Inferior parietal cortex (tissue), 1 donor: ENCODE data around the gene MYD88.
"Not testable (repeated sequence)": the region's sequence is repeated elsewhere in the genome, so short reads cannot be mapped to it uniquely, and the experiment has no call there.

Experiments used
- DNase-seq: peaks from one replicate; pipeline ENCODE4 v3.0.0-alpha.2; 2016; ENCODE audit errors: extremely low spot score

Gene MYD88

DNA sequence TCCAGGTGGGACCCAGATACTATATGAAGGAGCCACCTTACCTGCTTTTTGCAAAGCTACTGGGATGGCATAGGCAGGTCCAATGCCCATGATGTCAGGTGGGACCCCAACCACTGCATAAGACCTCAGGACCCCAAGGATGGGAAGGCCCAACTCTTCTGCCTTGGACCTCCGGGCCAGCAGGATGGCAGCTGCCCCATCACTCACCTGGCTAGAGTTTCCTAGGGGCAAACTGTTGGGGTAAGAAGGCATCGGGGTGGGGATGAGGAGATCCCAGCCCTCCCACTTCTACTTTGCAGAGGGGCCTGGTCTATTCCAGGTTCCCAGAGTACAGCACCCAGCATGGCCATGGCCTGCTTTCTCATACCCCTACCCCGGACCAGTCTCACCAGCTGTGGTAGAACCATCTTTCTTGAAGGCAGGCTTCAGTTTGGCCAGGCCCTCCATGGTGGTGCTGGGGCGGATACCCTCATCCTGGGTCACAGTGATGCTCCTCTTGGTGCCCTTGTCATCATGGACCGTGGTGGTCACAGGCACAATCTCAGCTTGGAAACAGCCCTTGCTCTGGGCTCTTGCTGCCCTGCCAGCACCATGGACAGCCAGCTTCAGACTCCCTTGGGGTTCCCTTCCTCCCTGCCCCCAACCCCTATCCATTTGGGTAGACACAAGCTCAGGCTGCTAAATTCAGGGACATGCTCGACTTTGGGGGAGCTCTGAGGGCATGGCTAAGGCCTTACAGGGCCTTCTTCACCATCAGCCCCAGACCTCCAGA lies 12.2 kb upstream of the MYD88 start:
- no peak for DNase-seq

DNA sequence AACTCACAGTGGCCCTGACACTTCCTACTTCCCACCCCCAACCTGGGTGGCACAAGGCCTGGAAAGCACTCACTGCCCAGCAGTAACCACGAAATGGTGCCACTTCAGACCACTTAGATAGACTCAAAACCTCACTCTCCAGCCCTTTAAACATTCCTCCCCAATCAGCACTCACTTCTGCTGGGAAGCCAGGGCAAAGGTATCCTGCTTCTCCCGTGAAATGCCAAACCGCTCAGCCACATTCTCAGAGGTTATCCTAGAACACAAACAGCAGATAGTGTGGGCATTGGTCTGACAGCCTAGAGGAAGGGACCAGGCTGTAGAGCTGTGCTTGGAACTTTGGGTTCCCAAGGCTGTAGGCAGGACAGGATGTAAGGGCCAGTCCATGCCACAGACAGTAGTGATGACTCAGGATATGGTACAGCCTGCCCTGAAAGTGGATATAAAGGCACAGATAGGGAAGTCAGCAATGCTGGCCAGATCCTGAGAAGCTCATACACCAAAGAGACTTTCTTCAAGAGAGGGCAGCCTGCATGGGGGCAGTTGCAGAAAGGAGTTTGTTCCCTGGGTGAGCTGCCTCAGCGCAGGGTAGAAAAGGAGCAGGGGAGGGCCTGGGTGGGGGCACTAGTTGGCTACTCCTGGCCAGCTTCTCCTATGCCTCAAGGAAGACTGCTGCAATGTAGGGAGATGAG lies 10.7 kb upstream of the MYD88 start:
- DNase-seq, result no peak

DNA sequence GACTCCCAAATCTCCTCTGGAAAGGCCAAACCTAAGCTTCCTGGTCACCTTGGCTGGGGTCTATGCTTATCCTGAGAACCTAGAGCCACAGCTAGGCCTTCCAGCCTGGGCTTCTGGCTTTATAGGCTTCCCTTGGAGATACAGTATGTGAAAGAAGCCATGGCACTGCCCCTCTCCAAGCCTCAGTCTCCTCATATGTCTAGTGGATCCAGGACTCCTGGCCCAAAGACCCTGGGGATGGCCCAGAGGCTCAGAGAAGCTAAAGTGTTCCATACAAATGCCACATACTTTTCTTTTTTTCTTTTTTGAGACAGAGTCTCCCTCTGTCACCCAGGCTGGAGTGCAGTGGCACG lies 10.2 kb upstream of the MYD88 start:
- DNase-seq, result no peak

DNA sequence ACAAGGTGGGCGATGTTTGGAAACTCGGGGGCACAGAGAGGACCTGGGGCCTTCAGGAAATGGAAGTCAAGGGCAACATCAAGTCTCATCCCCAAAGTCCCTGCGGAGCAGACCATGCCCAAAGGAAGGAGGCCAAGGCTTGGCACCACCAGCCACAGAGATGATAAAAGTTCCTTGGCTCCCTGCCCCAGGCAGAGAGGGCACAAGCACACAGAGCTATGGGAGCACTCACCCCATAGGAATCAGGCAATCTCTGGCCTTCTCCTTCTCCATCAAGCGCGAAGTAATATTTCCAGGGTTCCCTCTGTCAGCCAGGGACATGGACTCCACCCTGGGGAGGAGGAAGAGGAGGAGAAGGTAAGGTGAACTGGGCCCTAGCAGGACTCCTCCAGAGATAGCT lies 9.4 kb upstream of the MYD88 start:
- DNase-seq, result no peak

DNA sequence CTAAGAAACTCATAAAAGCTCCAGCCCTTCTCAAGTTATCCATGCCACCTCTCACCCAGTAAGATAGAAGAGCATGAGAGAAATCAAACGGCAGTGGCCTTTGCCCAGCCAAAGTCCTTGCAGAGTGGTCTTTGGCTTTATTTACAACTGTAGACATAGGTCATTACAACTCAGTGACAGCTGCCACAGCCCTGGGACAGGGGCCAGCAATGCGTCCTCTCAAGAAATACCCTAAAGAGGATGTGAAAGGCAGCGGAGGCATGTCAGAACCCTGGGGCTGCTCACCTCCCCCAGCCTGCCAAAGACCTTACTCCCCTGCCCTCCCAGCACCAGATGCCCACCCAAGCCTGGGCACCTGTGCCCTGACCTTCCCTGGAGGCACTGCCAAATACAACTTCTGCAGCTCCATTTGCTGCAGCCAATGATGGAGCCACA lies 7.8 kb upstream of the MYD88 start:
- DNase-seq, result no peak

DNA sequence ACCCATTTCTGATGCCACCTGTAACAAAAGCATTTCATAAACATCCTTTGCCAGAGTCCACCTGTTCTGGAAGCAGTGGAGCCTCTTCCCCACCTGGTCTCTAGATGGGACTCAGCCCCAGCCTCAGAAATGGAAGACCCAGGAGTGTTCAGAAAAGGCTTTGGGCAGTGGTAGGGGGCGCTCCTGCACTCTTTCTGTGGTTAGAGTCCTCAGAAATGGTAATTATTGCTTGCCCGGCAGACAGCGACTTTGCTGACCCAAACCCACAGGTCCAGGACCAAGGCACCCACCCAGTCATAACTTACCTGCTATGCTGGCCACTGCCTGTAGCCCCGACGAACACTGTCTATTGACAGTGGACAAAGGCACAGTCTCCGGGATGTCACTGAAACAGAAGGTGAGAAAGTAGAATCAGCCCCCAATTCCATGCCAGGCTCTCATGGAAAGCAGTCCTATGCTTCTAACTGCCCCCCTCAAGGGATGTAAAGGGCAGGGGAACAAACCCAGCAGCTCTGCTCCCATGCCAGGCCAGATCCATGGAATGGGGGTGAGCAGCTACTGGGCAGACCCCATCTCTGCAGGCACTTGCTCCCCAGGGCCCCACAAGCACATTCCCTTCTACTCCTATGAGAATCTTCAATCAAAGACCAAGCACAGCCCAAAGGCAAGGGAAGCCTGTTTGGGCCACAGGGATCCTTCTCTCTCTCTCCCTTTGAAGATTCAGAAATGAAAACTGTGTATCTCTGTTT lies 6.7 kb upstream of the MYD88 start:
- DNase-seq, result no peak

DNA sequence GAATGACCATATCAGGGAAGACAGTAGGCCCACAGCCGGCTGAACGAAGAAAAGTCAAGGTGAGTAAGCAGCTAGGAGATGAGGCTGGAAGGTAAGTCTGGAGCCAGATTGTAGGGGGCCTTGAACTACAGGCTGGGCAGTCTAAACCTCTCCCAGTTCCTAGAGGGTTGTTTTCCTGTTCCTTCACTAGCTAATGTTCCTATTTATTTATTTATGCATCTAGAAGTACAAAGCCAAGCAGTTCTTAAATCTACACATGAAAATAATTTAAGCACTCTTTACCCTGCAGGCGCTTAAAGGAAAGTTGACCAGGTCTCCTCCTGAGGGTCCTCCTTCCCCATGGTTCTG lies 5.3 kb upstream of the MYD88 start:
- no peak for DNase-seq

DNA sequence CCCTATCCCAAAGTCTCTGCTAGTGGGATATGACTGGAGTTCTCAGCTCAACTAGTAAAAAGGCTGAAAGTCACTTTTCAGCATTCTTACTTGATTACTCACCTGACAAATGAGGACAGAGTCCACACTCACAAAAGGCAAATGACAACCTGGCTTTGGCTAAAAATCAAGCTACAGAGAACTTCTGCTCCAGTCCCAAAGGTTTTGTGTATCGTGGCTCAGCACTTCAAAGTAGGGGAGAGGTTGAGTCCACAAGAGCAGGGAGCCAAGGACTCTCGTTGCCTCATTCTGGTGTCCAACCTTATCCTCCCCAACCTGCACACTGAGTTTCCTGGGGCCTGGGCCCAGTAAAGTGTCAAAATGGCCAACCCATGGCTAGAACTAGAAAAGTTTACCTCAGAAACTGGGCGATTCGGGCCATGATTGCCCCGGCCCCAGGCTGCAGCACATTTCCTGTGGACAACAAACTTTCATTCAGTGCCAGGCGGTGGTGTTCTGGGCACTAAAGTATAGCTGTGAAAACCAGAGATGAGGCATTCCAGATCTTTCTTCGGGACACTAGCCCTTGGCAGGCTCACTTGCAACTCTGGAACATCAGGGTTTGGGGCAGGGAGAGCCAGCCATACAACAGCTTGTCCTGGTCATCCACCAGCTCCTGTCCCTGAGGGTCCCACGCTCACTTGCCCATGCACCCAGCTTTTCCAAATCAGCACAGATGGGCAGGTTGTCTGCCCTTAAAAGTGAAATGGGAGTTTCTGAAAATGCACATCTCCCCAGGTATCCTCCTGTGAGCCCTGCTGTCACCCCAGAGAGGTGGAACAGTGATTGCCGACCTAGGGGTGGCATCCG lies 4.7 kb upstream of the MYD88 start:
- no peak for DNase-seq

DNA sequence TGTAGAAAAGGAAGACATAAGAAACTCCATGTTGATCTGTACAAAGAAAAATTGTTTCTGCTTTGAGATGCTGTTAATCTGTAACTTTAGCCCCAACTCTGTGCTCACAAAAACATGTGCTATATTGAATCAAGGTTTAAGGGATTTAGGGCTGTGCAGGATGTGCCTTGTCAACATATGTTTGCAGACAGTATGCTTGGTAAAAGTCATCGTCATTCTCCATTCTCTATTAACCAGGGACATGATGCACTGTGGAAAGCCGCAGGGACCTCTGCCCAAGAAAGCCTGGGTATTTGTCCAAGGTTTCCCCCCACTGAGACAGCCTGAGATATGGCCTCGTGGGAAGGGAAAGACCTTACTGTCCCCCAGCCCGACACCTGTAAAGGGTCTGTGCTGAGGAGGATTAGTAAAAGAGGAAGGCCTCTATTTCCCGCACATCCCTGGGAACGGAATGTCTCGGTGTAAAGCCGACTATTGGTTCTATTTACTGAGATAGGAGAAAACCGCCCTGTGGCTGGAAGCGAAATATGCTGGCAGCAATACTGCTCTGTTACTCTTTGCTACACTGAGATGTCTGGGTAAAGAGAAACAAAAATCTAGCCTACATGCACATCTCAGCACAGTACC lies 3.8 kb upstream of the MYD88 start:
- DNase-seq, result not testable (repeated sequence)

DNA sequence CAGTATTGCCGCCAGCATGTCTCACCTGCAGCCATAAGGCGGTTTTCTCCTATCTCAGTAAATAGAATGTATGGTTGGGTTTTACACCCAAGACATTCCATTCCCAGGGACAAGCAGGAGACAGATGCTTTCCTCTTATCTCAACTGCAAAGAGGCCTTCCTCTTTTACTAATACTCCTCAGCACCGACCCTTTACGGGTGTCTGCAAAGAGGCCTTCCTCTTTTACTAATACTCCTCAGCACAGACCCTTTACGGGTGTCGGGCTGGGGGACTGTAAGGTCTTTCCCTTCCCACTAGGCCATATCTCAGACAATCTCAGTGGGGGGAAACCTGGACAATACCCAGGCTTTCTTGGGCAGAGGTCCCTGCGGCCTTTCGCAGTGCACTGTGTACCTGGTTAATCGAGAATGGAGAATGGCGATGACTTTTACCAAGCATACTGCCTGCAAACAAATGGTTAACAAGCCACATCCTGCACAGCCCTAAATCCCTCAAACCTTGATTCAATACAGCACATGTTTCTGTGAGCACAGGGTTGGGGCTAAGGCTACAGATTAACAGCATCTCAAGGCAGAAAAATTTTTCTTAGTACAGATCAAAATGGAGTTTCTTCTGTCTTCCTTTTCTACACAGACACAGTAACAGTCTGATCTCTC lies 2.7 kb upstream of the MYD88 start:
- not testable (repeated sequence) for DNase-seq

DNA sequence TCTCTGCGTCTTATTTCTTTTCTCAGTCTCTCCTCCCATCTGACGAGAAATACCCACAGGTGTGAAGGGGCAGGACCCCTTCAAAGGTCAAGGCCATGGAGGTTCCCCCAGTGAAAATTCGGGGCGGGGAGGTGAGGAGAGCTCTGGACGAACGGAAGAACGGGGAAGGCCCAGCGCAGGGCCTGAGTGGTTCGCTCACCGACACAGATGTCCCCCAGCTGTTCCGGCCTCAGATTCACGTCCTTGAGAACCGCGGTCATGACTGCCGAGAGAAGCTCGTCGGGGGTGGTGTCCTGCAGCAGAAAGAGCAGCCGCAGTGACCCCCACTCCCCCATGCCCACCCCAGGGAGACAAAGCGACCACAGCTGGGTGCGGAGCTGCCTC lies 2.1 kb upstream of the MYD88 start:
- no peak for DNase-seq

DNA sequence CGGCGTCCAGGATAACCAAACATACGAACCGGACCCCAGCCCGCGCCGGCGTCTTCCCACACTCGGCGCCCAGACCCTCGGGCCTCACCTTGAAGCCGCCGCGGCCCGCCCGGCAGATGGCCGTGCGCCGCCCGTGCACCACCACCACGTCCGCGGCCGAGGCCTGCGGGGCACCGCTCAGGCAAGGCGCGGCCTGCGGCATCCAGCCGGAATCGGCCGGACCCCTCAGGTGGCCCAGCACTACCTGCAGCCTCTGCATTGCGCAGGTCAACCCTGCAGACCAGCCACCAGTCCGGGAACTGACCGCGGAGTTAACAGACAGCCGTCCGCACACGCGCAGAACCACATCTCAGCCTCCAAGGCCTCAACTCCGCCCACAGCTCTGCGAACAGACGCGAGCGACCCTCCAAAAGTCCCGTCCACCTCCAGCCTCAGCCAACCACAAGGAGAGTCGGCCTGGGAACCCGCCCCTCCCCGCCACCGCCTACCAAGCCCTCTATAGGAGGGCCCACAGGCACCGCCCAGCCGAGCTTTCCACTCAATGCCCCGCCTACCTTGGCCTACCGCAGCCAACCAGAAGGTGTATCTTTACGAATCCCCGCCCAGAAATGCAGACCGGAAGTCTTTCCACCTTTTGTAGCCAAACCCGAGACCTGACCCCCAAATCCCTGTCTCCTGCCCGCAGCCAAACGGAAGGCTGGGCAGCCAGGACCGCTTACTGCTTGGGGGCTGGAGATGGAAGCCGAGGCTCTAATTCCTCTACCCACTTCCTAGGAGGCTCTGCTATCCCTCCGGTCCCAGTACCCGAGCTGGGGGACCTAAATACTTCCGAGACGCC lies 1.5 kb upstream of the MYD88 start, which contains the start of gene ACAA1:
ACAA1 (minus strand) TSS at position 351 of the 838 bp plus-strand sequence; CDS start at position 259, 92 bp downstream.
- peak; percentile 97 for DNase-seq

DNA sequence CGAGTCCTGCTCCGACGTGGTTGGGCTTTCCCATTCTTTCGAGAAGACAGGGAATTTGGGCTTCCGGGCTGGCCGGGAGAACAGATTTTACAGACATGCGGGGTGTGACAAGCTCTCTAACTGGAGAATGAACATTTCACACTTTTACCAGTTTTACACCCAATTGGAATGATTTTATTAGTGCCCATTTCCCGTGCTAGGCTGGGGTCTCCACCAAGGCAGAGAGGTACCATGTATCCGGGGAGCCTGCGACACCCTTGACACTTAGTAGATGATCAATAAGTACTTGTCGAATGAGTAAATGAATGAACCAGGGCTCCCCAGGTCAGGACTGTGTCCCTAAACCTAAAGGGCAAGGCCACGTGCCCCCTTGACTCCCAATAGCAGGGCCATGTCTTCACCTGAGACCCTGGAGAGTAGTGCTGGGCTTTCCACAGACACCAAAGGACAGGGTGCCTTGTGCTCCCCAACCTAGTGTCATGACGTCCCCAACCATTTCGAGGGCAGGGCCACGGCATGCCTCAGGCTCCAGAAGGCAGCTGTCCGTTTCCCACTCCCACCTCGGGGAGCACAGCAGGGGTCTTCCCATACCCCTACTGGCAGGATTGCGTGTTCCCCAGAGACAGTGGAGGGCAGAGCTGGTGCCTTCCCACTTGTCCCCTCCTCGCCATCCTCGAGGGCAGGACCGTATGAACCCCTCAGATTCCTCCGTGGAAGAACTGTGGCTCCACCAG lies 679 bp upstream of the MYD88 start:
- DNase-seq, result no peak

DNA sequence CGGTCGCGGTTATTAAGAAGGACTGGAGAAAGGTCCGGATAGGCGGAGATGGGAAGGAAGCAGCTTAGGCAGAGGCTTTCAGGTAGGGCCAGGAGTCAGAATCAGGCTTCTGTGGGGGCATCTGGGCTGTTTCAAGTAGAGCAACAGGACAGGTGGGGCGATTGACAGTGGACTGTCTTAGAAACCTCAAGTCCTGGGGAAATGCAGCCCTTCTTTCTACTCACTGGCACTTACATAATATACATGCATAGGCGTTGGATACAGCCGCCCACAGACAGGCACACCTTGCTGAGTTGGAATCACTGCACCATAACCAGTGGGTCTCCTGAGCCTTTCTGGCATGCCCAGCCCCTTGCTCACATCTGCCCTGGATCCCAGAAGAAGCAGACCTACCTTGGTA lies 730 bp downstream of the MYD88 start:
- DNase-seq, result no peak

DNA sequence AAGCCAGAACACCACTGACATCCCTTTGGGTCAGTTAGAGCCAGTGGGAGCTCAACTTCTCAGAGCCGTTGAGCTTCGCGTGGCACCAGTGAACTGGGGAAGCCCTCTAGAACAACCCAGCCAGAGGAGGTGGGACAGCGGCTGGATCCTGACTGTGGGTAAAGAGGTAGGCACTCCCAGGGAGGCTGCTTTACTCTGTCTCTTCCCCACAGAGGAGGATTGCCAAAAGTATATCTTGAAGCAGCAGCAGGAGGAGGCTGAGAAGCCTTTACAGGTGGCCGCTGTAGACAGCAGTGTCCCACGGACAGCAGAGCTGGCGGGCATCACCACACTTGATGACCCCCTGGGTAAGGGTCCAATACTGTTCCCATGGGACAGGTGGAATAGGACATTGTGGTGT lies 1.2 kb downstream of the MYD88 start:
- no peak for DNase-seq

DNA sequence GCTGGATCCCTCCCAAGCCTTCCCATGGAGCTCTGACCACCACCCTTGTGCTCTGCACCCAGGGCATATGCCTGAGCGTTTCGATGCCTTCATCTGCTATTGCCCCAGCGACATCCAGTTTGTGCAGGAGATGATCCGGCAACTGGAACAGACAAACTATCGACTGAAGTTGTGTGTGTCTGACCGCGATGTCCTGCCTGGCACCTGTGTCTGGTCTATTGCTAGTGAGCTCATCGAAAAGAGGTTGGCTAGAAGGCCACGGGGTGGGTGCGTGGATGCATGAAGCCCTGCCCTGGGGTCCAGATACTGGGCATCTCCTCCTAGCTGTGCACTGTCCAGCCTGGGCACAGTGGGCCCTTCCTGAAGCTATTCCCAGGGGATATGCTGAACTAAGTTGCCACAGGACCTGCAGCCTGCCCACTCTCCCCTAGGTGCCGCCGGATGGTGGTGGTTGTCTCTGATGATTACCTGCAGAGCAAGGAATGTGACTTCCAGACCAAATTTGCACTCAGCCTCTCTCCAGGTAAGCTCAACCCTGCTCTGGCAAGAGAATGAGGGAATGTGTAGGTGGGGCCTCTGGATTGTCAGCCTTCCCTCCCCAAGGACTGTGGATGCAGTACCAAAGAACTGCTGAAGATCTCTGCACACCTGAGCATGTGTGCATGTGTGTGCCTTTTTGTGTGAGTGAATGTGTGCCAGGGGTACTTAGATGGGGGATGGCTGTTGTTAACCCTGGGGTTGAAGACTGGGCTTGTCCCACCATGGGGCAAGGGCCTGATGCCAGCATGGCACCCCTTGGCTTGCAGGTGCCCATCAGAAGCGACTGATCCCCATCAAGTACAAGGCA lies 2.1 kb downstream of the MYD88 start:
- no peak for DNase-seq

DNA sequence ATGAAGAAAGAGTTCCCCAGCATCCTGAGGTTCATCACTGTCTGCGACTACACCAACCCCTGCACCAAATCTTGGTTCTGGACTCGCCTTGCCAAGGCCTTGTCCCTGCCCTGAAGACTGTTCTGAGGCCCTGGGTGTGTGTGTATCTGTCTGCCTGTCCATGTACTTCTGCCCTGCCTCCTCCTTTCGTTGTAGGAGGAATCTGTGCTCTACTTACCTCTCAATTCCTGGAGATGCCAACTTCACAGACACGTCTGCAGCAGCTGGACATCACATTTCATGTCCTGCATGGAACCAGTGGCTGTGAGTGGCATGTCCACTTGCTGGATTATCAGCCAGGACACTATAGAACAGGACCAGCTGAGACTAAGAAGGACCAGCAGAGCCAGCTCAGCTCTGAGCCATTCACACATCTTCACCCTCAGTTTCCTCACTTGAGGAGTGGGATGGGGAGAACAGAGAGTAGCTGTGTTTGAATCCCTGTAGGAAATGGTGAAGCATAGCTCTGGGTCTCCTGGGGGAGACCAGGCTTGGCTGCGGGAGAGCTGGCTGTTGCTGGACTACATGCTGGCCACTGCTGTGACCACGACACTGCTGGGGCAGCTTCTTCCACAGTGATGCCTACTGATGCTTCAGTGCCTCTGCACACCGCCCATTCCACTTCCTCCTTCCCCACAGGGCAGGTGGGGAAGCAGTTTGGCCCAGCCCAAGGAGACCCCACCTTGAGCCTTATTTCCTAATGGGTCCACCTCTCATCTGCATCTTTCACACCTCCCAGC lies 2.9 kb downstream of the MYD88 start:
- no peak for DNase-seq

DNA sequence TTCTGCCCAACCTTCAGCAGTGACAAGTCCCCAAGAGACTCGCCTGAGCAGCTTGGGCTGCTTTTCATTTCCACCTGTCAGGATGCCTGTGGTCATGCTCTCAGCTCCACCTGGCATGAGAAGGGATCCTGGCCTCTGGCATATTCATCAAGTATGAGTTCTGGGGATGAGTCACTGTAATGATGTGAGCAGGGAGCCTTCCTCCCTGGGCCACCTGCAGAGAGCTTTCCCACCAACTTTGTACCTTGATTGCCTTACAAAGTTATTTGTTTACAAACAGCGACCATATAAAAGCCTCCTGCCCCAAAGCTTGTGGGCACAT lies 3.5 kb downstream of the MYD88 start:
- DNase-seq, result no peak
